ENCODE measurements around the gene B4GALT6.

GRCh38 chr18:31684279-31685096, at the start of gene B4GALT6:
- TF ChIP-seq CTCF (IDR thresholded peaks at IDR 0.05; ENCODE audit: low read depth, low read length, poor library complexity, severe bottlenecking): no peak
- no peak for TF ChIP-seq EZH2phosphoT487 (IDR thresholded peaks at IDR 0.05; ENCODE audit: borderline replicate concordance, low read length)
